Testis (tissue), 3 donors: Measurements from ENCODE around the gene PLEKHG4B. TPM values are rescaled to one million over a fixed set of nuclear protein-coding genes. Genes with fewer than 3 reads are reported as not detected.

Experiments
- DNase-seq: peaks from one replicate; pipeline ENCODE4 v3.0.0-alpha.2; 2019
- H3K27ac ChIP-seq, 2 donors: fragments of 200-600 bp; sonication (generic); one replicate each; pipeline ENCODE4 v1.5.1; 2019
- H3K27me3 ChIP-seq: fragments of 200-600 bp; sonication (generic); one replicate; pipeline ENCODE4 v1.5.1; 2019
- H3K36me3 ChIP-seq: fragments of 200-600 bp; sonication (generic); one replicate; pipeline ENCODE4 v1.5.1; 2017; ENCODE audit warnings: low read depth; ENCODE audit errors: missing control alignments
- H3K4me1 ChIP-seq: fragments of 200-600 bp; sonication (generic); one replicate; pipeline ENCODE4 v1.5.1; 2019
- H3K4me3 ChIP-seq, 2 donors: fragments of 200-600 bp; sonication (generic); one replicate each; pipeline ENCODE4 v1.5.1; 2017 to 2019
- H3K9me3 ChIP-seq: fragments of 200-600 bp; sonication (generic); one replicate; pipeline ENCODE4 v1.5.1; 2017
- POLR2A ChIP-seq: fragments of 450-650 bp; IDR thresholded peaks from one replicate; pipeline ENCODE4 v1.6.1; 2017; ENCODE audit warnings: antibody characterized with exemption, mild to moderate bottlenecking, moderate library complexity
- WGBS, 2 donors: methylation state at CpG; one replicate each; pipeline ENCODE4 v1.1.5; 2018; 5-methylcytosine and 5-hydroxymethylcytosine counted together
- intact Hi-C: fragments of 100-400 bp; cut with DNase I; formaldehyde crosslinking; loops from one replicate; pipeline ENCODE4 v1.15.1; 2023; ENCODE audit warnings: low total_unique reads
- polyA plus RNA-seq: library from polyadenylated mRNA; stranded (reverse); fragments of 350-450 nt; fragmentation: Illumina TruSeq; extraction: RNeasy Lipid Tissue Mini Kit (QIAGEN cat#74804); gene quantifications from one replicate; pipeline ENCODE4 v1.2.3, GENCODE V29; 2014; ENCODE audit warnings: low read depth, low replicate concordance; ENCODE audit not compliant: insufficient read depth
- total RNA-seq, 2 donors: library from RNA; depleted of rRNA; stranded (reverse); fragments of >200 nt; gene quantifications; one replicate each; pipeline ENCODE4 v1.2.3, GENCODE V29; 2016
- TF ChIP-seq, protein P1 (sequence below), 3 experiments: fragments of 450-650 bp in 2 of 3; fragments of 200-600 bp in 1 of 3; sonication (generic) in 1 of 3; IDR thresholded peaks; one replicate each; pipeline ENCODE4 v1.5.1; 2016 to 2019; ENCODE audit warnings: antibody characterized with exemption in 3 of 3, mild to moderate bottlenecking in 2 of 3, moderate library complexity in 1 of 3

Gene PLEKHG4B
- total and polyA plus RNA-seq, 3 donors from 2014 or later, result 3.2 to 6.9 (median 6.0) TPM

DNA sequence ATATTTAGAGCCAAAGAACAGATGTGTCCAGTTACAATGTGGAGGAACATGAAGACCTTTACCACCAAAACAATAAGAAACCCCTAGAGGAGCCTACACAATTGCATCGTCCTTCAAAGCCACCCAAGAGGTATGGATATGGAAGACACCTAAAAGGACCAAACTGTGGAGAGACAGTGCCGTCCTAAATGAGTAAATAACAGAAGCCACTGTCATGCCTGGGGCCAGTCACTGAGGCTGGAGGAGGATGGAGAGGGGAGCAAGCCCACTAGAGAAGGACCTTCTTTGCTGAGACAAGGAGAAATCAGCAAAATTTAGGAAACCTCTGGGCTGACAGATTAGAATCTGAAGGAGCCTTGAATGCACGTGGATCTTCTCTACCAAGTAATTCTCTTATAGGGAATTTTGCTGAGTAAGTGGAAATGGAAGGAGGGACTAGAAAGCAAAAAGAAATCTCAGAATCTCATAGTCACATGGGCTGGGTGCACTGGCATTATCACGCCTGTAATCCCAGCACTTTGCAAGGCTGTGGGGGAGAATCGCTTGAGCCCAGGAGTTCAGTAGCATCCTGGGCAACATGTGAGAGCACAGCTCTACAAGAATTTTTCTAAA lies 27.6 kb downstream of the PLEKHG4B start:
- Histone ChIP-seq H3K4me3 (no peak overlapping the region), H3K4me1 (no peaks in the 10 kb centered on the region), H3K27me3 (no peaks in the 10 kb centered on the region), H3K27ac (no peak overlapping the region), H3K36me3 (no peaks in the 10 kb centered on the region), H3K9me3 (no peaks in the 10 kb centered on the region)
- DNase-seq, result no peak
- TF ChIP-seq, protein P1, sequence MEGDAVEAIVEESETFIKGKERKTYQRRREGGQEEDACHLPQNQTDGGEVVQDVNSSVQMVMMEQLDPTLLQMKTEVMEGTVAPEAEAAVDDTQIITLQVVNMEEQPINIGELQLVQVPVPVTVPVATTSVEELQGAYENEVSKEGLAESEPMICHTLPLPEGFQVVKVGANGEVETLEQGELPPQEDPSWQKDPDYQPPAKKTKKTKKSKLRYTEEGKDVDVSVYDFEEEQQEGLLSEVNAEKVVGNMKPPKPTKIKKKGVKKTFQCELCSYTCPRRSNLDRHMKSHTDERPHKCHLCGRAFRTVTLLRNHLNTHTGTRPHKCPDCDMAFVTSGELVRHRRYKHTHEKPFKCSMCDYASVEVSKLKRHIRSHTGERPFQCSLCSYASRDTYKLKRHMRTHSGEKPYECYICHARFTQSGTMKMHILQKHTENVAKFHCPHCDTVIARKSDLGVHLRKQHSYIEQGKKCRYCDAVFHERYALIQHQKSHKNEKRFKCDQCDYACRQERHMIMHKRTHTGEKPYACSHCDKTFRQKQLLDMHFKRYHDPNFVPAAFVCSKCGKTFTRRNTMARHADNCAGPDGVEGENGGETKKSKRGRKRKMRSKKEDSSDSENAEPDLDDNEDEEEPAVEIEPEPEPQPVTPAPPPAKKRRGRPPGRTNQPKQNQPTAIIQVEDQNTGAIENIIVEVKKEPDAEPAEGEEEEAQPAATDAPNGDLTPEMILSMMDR (IDR thresholded peaks at IDR 0.05), result no peak
- no peak for TF ChIP-seq POLR2A
- intact Hi-C loops, result no loop called here
- 90 to 93% methylated on average over 5 of the region's 5 CpGs for WGBS, 2 donors

- intact Hi-C loops, result no loop called here
These were observed 29.5 kb downstream of the PLEKHG4B start for GRCh38 chr5:121432-121831.

GRCh38 chr5:125815-126214 lies 33.8 kb downstream of the PLEKHG4B start:
- H3K27ac ChIP-seq, result no peak overlapping the region
- TF ChIP-seq, protein P1 (IDR thresholded peaks at IDR 0.05), result no peak
- TF ChIP-seq POLR2A, result no peak
- H3K4me3 ChIP-seq, result no peak overlapping the region
- no peaks in the 10 kb centered on the region for H3K36me3 ChIP-seq
- WGBS, 2 donors, result 98 to 100% methylated on average over 1 of the region's 1 CpG
- no peaks in the 10 kb centered on the region for H3K27me3 ChIP-seq
- no peak for DNase-seq
- no peaks in the 10 kb centered on the region for H3K4me1 ChIP-seq
- intact Hi-C loops, result no loop called here
- no peaks in the 10 kb centered on the region for H3K9me3 ChIP-seq

More at GRCh38 chr5:121432-121831, 29.5 kb downstream of the PLEKHG4B start:
- no peaks in the 10 kb centered on the region for H3K27me3 ChIP-seq
- TF ChIP-seq, protein P1 (IDR thresholded peaks at IDR 0.05), result no peak
- TF ChIP-seq POLR2A, result no peak
- no peaks in the 10 kb centered on the region for H3K36me3 ChIP-seq
- WGBS, 2 donors, result 92 to 95% methylated on average over 4 of the region's 4 CpGs
- H3K4me1 ChIP-seq, result no peaks in the 10 kb centered on the region
- H3K9me3 ChIP-seq, result no peaks in the 10 kb centered on the region
- H3K4me3 ChIP-seq, result no peak overlapping the region
- DNase-seq, result no peak
- no peak overlapping the region for H3K27ac ChIP-seq

GRCh38 chr5:126806-127205 lies 34.8 kb downstream of the PLEKHG4B start:
- H3K27me3 ChIP-seq, result no peaks in the 10 kb centered on the region
- no peak overlapping the region for H3K4me3 ChIP-seq
- no peaks in the 10 kb centered on the region for H3K36me3 ChIP-seq
- H3K27ac ChIP-seq, result no peak overlapping the region
- 96 to 97% methylated on average over 7 of the region's 7 CpGs for WGBS, 2 donors
- no peak for DNase-seq
- H3K4me1 ChIP-seq, result no peaks in the 10 kb centered on the region
- TF ChIP-seq, protein P1 (IDR thresholded peaks at IDR 0.05), result no peak
- no peak for TF ChIP-seq POLR2A
- intact Hi-C loops, result no loop called here
- no peaks in the 10 kb centered on the region for H3K9me3 ChIP-seq

DNA sequence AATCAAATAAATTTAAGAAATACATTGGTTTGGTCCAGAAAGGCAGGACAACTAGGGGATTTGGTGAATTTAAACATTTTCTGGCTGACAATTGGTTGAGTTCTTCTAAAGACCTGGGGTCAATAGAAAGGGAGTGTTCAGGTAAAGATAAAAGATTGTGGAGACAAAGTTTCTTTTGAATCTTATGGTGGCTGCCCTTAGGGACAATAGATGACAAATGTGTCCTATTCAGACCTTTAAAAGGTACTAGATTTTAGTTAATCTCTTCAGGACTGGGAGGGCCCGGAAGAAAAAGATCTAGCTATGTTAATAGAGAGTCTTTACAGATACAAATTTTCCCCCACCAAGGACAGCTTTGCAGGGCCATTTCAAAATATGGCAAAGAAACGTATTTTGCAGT lies 35.9 kb downstream of the PLEKHG4B start:
- DNase-seq, result no peak
- Histone ChIP-seq H3K4me3 (no peak overlapping the region), H3K27me3 (no peaks in the 10 kb centered on the region), H3K9me3 (no peaks in the 10 kb centered on the region), H3K4me1 (no peaks in the 10 kb centered on the region), H3K27ac (no peak overlapping the region), H3K36me3 (no peaks in the 10 kb centered on the region)
- intact Hi-C loops, result no loop called here
- no peak for TF ChIP-seq POLR2A
- TF ChIP-seq, protein P1 (IDR thresholded peaks at IDR 0.05), result no peak
- 86 to 90% methylated on average over 2 of the region's 2 CpGs for WGBS, 2 donors
